Glutamatergic neuron (in vitro differentiated cells): ENCODE measurements around the gene DERA. TPM values are rescaled to one million over a fixed set of nuclear protein-coding genes. Genes with fewer than 3 reads are reported as not detected.

Experiments used
- DNase-seq: peaks from one replicate; pipeline ENCODE4 v3.0.0; 2022
- H3K27ac Mint-ChIP-seq: one replicate; pipeline ENCODE4 v1.8.0; 2020; ENCODE audit warnings: mild to moderate bottlenecking, mixed read lengths, inconsistent platforms; ENCODE audit not compliant: unreplicated experiment
- H3K27me3 Mint-ChIP-seq: one replicate; pipeline ENCODE4 v1.8.0; 2020; ENCODE audit warnings: mild to moderate bottlenecking, moderate library complexity, mixed read lengths, inconsistent platforms; ENCODE audit not compliant: unreplicated experiment
- H3K36me3 Mint-ChIP-seq: one replicate; pipeline ENCODE4 v1.8.0; 2020; ENCODE audit warnings: mild to moderate bottlenecking, mixed read lengths, inconsistent platforms; ENCODE audit not compliant: unreplicated experiment
- H3K4me1 Mint-ChIP-seq: one replicate; pipeline ENCODE4 v1.8.0; 2020; ENCODE audit warnings: mild to moderate bottlenecking, low read depth, mixed read lengths, inconsistent platforms; ENCODE audit not compliant: unreplicated experiment
- H3K4me3 Mint-ChIP-seq: one replicate; pipeline ENCODE4 v1.8.0; 2020; ENCODE audit warnings: mild to moderate bottlenecking, mixed read lengths, inconsistent platforms; ENCODE audit not compliant: unreplicated experiment
- H3K9me3 Mint-ChIP-seq: one replicate; pipeline ENCODE4 v1.8.0; 2020; ENCODE audit warnings: mild to moderate bottlenecking, moderate library complexity, mixed read lengths, inconsistent platforms; ENCODE audit not compliant: unreplicated experiment
- CTCF ChIP-seq: fragments of 200-600 bp; sonication (generic); IDR thresholded peaks from one replicate; pipeline ENCODE4 v1.5.0; 2021; ENCODE audit not compliant: partially characterized antibody, unreplicated experiment
- total RNA-seq: library from RNA; stranded (reverse); fragmentation: NEBNext Ultra II Directional; extraction: Animal tissue kit (Norgen Biotek cat#: 25700); gene quantifications from one replicate; pipeline ENCODE4 v1.2.1, GENCODE V29; 2021; ENCODE audit not compliant: unreplicated experiment

DERA gene
- total RNA-seq, 1 donor from 2014 or later = 55.6 TPM

DNA sequence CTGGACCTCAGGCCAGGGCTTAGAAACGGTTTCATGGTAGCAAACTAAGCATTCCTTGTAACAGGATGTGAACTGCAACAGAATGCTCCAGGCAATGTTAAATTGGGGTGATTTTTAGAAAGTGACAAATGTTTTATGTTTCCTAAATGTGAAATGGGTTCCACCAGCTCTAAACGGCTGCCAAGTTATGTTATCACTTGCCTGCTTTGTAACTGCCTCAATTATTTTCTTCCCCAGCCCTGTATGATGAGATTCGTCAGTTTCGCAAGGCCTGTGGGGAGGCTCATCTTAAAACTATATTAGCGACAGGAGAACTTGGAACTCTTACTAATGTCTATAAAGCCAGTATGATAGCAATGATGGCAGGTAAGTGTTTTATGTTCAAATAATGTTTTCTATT is 70.9 kb downstream of the DERA start:
- no peak for DNase-seq

DNA sequence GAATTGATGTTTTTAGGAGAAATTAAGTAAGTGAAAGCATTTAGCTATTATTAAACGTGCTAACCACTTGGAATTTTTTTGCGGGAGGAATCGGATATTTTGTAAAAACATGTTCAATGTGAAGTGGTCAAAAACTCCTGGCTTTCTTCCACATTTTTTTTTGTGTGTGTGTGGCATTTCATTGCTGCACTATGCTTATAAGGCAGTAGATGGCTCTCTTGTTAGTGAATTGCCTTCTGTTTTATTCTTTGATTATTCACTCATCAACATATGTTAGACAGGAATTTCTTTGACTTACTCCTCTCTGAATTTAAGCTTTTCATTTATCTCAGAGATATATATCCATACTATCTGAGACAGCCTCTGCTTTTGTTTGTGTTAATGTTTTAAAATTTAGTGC is 71.3 kb downstream of the DERA start:
- peak overlapping the region; percentile 7 for H3K27ac Mint-ChIP-seq
- H3K36me3 Mint-ChIP-seq = no peaks in the 10 kb centered on the region
- TF ChIP-seq CTCF = no peak
- H3K4me1 Mint-ChIP-seq = peaks cover 13% of the 10 kb centered on the region
- no peak overlapping the region for H3K4me3 Mint-ChIP-seq
- H3K9me3 Mint-ChIP-seq = no peaks in the 10 kb centered on the region
- no peaks in the 10 kb centered on the region for H3K27me3 Mint-ChIP-seq
- DNase-seq = no peak

More for the DNA sequence above, 70.9 kb downstream of the DERA start:
- Mint-ChIP-seq H3K27ac (peak overlapping the region; percentile 7), H3K4me3 (no peak overlapping the region), H3K4me1 (peaks cover 13% of the 10 kb centered on the region), H3K27me3 (no peaks in the 10 kb centered on the region), H3K36me3 (no peaks in the 10 kb centered on the region), H3K9me3 (no peaks in the 10 kb centered on the region)
- no peak for TF ChIP-seq CTCF

DNA sequence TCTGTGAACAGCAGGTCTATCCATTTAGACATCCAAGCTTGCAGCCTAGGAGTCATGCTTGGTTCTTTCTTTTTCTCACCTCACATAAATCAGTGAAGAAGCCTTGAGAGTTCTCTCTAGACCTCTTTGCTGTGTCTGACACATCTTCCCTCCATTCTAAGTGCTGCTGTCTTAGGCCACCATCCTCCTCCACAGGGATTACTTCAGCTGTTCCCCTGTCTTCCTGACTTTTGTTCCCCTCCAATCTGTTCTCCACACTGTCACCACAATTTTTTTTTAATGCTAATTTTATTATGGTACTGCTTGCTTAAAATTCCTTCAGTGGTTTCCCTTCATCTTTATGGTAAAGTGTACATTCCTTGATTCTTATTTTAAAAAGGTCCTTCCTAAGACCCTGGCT is 71.8 kb downstream of the DERA start:
- no peak overlapping the region for H3K27ac Mint-ChIP-seq
- no peaks in the 10 kb centered on the region for H3K9me3 Mint-ChIP-seq
- H3K4me1 Mint-ChIP-seq = peaks cover 13% of the 10 kb centered on the region
- DNase-seq = no peak
- no peak overlapping the region for H3K4me3 Mint-ChIP-seq
- TF ChIP-seq CTCF = no peak
- H3K27me3 Mint-ChIP-seq = no peaks in the 10 kb centered on the region
- no peaks in the 10 kb centered on the region for H3K36me3 Mint-ChIP-seq

DNA sequence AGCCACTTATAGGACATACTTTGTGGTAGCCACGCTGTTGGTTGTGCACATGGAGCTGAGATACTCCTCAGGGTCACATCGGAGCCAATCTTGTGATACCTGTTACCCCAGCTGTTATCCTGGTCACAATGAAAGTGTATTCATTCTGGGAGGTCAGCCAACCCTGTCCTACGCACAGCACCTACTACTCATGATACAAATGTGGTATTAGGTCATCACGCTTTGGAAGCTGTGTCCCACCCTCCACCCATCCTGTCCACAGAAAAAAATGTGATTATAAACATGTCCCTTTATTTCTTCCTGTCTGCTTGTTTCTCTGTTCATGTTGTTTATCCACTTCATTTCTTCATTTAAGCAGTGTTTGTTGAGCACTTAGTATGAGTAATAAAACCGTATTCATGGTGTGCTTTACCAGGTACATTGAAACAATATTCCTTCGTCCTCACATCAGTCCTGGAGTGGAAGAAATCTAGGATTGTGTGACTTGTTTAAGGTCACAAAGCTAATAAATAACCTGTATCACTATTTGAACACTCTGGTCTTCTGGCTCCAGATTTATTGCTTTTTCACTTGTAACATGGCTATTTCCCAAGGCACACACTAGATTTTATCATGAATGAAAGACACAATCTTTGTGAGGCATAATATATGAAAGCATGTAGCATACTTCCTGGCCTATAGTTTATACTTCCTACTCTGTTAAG is 73.1 kb downstream of the DERA start:
- Mint-ChIP-seq H3K36me3 (no peaks in the 10 kb centered on the region), H3K27ac (no peak overlapping the region), H3K4me3 (no peak overlapping the region), H3K9me3 (no peaks in the 10 kb centered on the region), H3K27me3 (no peaks in the 10 kb centered on the region), H3K4me1 (peaks cover 13% of the 10 kb centered on the region)
- no peak for TF ChIP-seq CTCF
- no peak for DNase-seq

- no peaks in the 10 kb centered on the region for H3K27me3 Mint-ChIP-seq
- DNase-seq = no peak
- no peaks in the 10 kb centered on the region for H3K9me3 Mint-ChIP-seq
- H3K4me1 Mint-ChIP-seq = peaks cover 13% of the 10 kb centered on the region
- TF ChIP-seq CTCF = no peak
- no peak overlapping the region for H3K27ac Mint-ChIP-seq
- no peaks in the 10 kb centered on the region for H3K36me3 Mint-ChIP-seq
- H3K4me3 Mint-ChIP-seq = no peak overlapping the region
Measured at GRCh38 chr12:15984963-15985362, 73.8 kb downstream of the DERA start.
